ENCODE results near the gene MS4A1. TPM values are rescaled to one million over a fixed set of nuclear protein-coding genes. Genes with fewer than 3 reads are reported as not detected.

Gene MS4A1
- polyA plus RNA-seq, 1 of the 3 experiments (the other 2 are of a cell fraction): not detected

GRCh38 chr11:60512651-60513225, 57.1 kb downstream of the MS4A1 start:
- Histone ChIP-seq H3K27ac (ENCODE audit: low read depth in 2 of 2, low read length in 1 of 2) (no peak overlapping the region), H3K9me2 (no peaks in the 10 kb centered on the region), H3K9ac (no peak overlapping the region), H3K36me3 (replicated peaks in 1 of 2; ENCODE audit: control insufficient read depth in 1 of 2, insufficient read depth in 2 of 2, low read length in 1 of 2) (no peaks in the 10 kb centered on the region), H3K9me3 (no peaks in the 10 kb centered on the region), H3K4me1 (ENCODE audit: control insufficient read depth in 1 of 2, insufficient read depth in 2 of 2, low read depth in 1 of 2, low read length in 1 of 2) (no peaks in the 10 kb centered on the region; a peak in 1 of 4 replicates), H3F3A (replicated peaks; ENCODE audit: insufficient read depth) (peaks cover 4% of the 10 kb centered on the region), H3K4me3 (ENCODE audit: low read depth in 2 of 2, low read length in 1 of 2) (no peak overlapping the region), H3K27me3 (ENCODE audit: insufficient read depth) (no peaks in the 10 kb centered on the region), H3K79me2 (ENCODE audit: insufficient read depth) (no peaks in the 10 kb centered on the region), H2AFZ (ENCODE audit: low read depth) (no peak overlapping the region), H3K4me2 (no peak overlapping the region), H4K20me1 (ENCODE audit: insufficient read depth) (no peaks in the 10 kb centered on the region)
- TF ChIP-seq MEF2A (IDR thresholded peaks at IDR 0.05; ENCODE audit: borderline replicate concordance, low read depth): no peak
- CTCF ChIA-PET: no interaction called here
- WGBS (ENCODE audit: low lambda C conversion rate): 1% methylated on average over 3 of the region's 3 CpGs
- DNase-seq: no peak
- POLR2A ChIA-PET: no interaction called here

- no peaks in the 10 kb centered on the region for H3K36me3 ChIP-seq (replicated peaks in 1 of 2; ENCODE audit: control insufficient read depth in 1 of 2, insufficient read depth in 2 of 2, low read length in 1 of 2)
- WGBS (ENCODE audit: low lambda C conversion rate): 0% methylated on average over 2 of the region's 2 CpGs
- no peak overlapping the region for H2AFZ ChIP-seq (ENCODE audit: low read depth)
- H3K9me2 ChIP-seq: no peaks in the 10 kb centered on the region
- no peak overlapping the region for H3K27ac ChIP-seq (ENCODE audit: low read depth in 2 of 2, low read length in 1 of 2)
- no peak overlapping the region for H3K9ac ChIP-seq
- H3K27me3 ChIP-seq (ENCODE audit: insufficient read depth): no peaks in the 10 kb centered on the region
- TF ChIP-seq NFIC (IDR thresholded peaks at IDR 0.05; ENCODE audit: borderline replicate concordance): no peak
- no peak for TF ChIP-seq RCOR1 (IDR thresholded peaks at IDR 0.05; ENCODE audit: low read length)
- no peak for TF ChIP-seq MXI1 (IDR thresholded peaks at IDR 0.05; ENCODE audit: low read depth, low read length)
- TF ChIP-seq FOXM1 (IDR thresholded peaks at IDR 0.05; ENCODE audit: low read depth): no peak
- TF ChIP-seq CHD2 (IDR thresholded peaks at IDR 0.05; ENCODE audit: low read length, partially characterized antibody): no peak
- no peak for TF ChIP-seq JUND (IDR thresholded peaks at IDR 0.05)
- TF ChIP-seq NRF1 (IDR thresholded peaks at IDR 0.05; ENCODE audit: low read depth, low read length): no peak
- TF ChIP-seq POLR2AphosphoS5 (IDR thresholded peaks at IDR 0.05; ENCODE audit: low read depth, low read length): no peak
- no peak for TF ChIP-seq GABPA (IDR thresholded peaks at IDR 0.05; ENCODE audit: low read depth)
- TF ChIP-seq IRF3 (IDR thresholded peaks at IDR 0.05; ENCODE audit: low read depth, low read length): no peak
- TF ChIP-seq TAF1 (IDR thresholded peaks at IDR 0.05; ENCODE audit: borderline replicate concordance, low read depth, low read length): no peak
- TF ChIP-seq ELF1 (IDR thresholded peaks at IDR 0.05): no peak
- H3K4me2 ChIP-seq: no peak overlapping the region
- POLR2A ChIA-PET: interaction anchor here (0.6 kb wide), 1 partner anchor 18 kb away, joined by 3 read pairs; no protein-coding TSS in a partner anchor
- H3F3A ChIP-seq (replicated peaks; ENCODE audit: insufficient read depth): peaks cover 4% of the 10 kb centered on the region
- H4K20me1 ChIP-seq (ENCODE audit: insufficient read depth): no peaks in the 10 kb centered on the region
- no peaks in the 10 kb centered on the region; a peak in 2 of 4 replicates for H3K4me1 ChIP-seq (ENCODE audit: control insufficient read depth in 1 of 2, insufficient read depth in 2 of 2, low read depth in 1 of 2, low read length in 1 of 2)
- no peaks in the 10 kb centered on the region for H3K79me2 ChIP-seq (ENCODE audit: insufficient read depth)
- DNase-seq: no peak
- CTCF ChIA-PET: no interaction called here
- no peak overlapping the region for H3K4me3 ChIP-seq (ENCODE audit: low read depth in 2 of 2, low read length in 1 of 2)
- H3K9me3 ChIP-seq: no peaks in the 10 kb centered on the region
Measured at GRCh38 chr11:60513496-60514460, 58.1 kb downstream of the MS4A1 start.
